Femur (tissue), 1 donor: Measurements from ENCODE around the gene SLC15A2.
"Not testable (repeated sequence)": the region's sequence is repeated elsewhere in the genome, so short reads cannot be mapped to it uniquely, and the experiment has no call there.

Experiments
- DNase-seq: peaks from one replicate; pipeline ENCODE4 v3.0.0-alpha.2; 2017

The SLC15A2 gene

DNA sequence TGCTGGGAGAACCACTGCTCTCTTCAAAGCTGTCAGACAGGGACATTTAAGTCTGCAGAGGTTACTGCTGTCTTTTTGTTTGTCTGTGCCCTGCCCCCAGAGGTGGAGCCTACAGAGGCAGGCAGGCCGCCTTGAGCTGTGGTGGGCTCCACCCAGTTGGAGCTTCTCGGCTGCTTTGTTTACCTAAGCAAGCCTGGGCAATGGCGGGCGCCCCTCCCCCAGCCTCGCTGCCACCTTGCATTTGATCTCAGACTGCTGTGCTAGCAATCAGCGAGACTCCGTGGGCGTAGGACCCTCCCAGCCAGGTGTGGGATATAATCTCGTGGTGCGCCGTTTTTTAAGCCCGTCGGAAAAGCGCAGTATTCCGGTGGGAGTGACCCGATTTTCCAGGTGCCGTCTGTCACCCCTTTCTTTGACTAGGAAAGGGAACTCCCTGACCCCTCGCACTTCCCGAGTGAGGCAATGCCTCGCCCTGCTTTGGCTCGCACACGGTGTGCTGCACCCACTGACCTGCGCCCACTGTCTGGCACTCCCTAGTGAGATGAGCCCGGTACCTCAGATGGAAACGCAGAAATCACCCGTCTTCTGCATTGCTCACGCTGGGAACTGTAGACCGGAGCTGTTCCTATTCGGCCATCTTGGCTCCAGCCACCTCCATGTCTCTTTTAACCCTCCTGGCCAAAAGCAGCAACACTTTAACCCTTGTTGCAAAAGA is 44.1 kb downstream of the SLC15A2 start:
- not testable (repeated sequence) for DNase-seq

DNA sequence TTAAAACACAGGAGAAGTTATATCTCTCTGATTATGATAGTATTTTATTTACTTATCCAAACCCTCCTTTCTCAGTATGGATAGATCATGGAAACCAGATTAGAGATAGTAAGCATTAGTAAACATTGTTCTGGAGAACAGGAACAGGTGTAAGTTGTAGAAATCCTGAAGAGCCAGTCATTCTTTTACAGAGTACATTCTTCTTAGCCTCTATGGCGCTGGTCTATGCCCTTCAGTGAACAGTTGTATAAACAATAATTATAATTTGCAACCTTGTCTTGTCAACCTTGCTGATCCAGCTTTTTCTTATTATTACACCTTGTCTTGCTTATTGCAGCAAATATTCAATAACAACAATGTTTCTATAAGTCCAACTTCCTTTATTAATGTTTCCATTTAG is 47.4 kb downstream of the SLC15A2 start:
- no peak for DNase-seq

DNA sequence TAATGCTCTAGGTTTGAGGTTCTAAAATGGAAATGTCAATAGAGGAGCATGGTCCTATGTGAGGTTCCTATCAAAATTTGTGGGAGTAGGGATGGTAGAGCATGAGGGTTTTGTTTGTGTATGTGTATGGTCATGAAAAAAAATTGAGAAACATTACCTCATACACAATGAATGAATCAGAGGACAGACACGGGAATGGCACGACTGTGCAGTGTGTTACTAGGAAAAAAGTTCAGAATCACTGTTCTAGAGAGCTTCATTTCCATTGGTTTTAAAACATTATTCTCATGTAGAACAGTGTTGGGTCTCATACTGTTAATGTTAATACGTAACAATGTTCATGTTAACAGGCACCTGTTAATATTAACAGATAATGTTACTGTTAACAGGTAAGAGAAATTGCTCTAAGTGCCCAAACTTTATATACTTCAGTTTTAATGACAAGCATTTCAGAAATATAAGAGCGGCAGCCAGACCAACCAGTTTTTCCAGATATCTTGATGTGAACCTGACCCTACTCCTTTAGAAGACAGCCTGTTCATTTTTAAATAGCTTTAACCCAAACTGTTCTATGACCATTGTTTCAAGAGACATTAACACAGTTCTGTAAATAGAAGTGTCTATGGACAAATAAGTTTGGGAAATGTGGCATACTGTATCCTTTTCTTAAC is 48.0 kb downstream of the SLC15A2 start:
- DNase-seq = no peak

- no peak for DNase-seq
Observed at GRCh38 chr3:121943431-121943830, 49.2 kb downstream of the SLC15A2 start.

DNA sequence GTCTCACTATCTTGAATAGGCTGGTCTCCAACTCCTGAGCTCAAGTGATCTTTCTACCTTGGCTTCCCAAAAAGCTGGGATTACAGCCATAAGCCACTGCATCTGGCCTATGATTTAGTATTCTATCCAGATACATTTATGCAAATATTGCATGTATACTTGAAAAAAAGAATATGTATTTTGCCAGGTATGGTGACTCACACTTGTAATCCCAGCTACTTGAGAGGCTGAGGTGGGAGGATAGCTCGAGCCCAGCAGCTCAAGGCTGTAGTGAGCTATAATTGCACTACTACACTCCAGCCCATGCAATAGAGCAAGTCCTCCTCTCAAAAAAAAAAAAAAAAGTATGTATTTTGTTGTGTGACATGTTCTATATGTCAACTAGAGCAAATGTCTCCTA is 54.4 kb downstream of the SLC15A2 start:
- no peak for DNase-seq

DNA sequence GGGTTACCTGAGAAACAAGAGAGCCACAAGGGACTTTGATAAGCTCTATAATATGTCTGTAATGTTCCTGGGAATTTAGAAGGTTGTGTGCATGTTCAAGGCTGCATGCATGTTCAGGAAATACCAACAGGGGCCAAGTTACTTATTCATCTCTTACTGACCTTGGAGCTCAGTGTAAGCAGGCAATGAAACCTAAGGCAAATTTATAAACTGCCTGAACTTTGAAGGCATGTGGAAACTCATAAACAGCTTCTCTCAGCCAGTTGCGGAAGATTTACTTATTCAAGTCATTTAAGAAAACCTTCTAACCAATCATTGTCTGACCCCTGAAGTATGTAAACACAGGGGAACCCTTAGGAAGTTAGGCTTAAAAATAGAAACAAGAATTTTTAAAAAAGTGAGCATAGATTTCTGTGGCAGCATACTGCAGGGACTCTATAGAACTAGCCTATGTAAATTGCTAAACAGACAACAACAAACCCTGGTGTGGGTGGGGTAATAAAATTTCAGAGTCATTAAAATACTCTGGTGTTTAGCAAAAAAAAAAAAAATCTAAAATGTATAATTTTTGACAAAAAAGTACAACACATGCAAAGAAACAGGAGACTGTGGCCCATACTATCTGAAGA is 57.2 kb downstream of the SLC15A2 start:
- DNase-seq = no peak

DNA sequence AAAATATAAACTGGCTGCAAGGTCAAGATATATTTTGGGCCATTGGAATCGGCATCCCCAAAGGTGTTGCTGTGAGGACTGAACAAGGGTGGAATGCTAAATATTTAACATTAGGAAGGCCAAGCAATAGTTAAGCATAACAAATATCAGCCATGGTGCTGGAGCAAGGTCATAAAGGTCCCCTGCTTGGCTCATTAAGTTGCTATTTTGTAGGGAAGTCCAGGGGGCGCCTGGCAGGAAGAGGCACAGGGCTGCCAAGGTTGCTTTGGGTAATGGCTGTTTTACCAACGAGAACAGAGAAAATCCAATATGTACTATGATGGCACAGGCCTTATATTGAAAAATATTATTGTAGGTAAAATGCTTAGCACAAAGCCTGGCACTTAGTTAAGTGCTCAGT is 62.2 kb downstream of the SLC15A2 start:
- DNase-seq = no peak

GRCh38 chr3:121957674-121958415 is 63.6 kb downstream of the SLC15A2 start:
- DNase-seq = no peak

DNA sequence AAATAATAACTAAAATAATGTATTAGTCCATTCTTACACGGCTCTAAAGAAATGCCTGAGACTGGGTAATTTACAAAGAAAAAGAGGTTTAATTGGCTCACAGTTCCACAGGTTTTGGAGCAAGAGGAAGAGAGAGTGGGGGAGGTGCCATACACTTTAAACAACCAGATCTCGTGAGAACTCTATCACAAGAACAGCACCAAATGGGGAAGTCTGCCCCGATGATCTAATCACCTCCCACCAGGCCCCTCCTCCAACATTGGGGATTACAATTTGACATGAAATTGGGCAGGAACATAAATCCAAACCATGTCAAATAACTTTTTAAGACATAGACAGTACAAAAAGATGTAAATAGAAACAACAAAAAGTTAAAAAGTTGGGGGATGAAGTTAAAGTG is 64.6 kb downstream of the SLC15A2 start:
- no peak for DNase-seq

DNA sequence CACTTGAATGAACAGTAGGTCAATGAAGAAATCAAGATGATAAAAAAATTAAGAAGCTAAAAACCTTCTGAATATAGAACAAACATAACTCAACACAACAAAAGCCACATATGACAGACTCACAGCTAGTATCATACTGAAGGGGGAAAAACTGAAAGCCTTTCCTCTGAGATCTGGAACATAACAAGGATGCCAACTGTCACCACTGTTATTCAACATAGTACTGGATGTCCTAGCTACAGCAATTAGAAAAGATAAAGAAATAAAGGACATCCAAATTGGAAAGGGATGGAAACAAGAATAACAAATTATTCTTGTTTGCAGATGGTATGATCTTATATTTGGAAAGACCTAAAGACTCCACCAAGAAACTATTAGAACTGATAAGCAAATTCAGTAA is 67.1 kb downstream of the SLC15A2 start:
- DNase-seq = no peak

GRCh38 chr3:121962443-121962842 is 68.2 kb downstream of the SLC15A2 start:
- no peak for DNase-seq

GRCh38 chr3:121963608-121964007 is 69.4 kb downstream of the SLC15A2 start:
- no peak for DNase-seq

- DNase-seq = no peak
Observed at GRCh38 chr3:121969631-121970030, 75.4 kb downstream of the SLC15A2 start.

DNA sequence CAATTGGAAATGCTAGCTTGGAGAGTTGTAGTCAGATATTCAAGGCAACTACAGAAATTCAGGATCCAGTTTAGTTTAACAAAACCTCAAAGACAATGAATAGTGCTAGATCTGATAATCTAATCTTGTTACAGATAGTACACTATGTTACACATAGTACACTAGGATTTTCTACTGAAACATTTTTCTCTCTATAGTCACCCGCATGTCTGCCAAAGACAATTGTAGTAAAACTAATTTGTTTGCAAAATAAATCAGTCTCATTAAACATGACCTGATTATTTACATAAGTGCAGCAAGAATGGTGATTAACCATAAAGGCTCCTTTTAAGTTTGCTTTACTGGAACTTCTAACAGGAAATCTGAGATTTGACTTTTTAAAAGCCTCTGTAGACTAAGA is 75.8 kb downstream of the SLC15A2 start:
- DNase-seq = no peak

GRCh38 chr3:121974601-121975111 is 80.5 kb downstream of the SLC15A2 start:
- DNase-seq = no peak

DNA sequence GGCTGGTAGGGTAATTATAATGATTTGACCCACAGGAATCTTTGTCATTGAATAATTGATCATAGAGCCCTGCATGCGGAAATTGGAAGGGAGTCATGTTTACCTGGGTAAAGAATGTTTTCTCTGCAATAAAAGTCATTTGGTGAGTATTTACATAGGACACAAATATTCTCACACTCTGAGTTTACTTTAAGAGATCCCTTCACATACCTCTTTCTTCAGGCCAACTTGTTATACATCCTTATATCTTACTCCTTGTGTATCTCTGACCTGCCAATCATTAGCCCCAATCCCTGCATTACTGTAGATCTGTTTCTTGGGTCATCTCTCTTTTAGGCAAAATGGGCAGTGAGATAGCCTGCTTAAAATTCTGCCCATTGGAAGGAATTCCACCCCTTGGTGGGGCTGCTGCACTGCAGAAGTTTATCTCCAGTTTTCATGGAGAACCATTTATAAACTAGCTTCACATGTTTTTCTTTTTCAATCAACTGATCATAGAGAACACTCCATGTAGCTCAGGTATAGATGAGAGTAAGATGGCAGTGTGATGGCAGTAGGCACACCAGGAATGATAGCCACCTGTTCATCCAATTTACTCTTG is 81.6 kb downstream of the SLC15A2 start:
- no peak for DNase-seq

GRCh38 chr3:121976727-121977126 is 82.5 kb downstream of the SLC15A2 start:
- no peak for DNase-seq

DNA sequence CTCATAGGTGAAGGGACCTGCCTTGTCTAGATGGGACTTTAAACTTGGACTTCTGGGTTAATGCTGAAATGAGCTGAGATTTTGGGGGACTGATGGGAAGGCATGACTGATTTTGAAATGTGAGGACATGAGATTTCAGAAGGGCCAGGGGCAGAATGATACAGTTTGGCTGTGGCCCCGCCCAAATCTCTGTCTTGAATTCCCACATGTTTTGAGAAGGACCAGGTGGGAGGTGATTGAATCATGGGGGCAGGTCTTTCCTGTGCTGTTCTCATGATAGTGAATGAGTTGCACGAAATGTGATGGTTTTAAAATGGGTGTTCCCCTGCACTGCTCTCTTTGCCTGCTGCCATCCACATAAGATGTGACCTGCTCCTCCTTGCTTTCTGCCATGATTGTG is 85.0 kb downstream of the SLC15A2 start:
- no peak for DNase-seq

DNA sequence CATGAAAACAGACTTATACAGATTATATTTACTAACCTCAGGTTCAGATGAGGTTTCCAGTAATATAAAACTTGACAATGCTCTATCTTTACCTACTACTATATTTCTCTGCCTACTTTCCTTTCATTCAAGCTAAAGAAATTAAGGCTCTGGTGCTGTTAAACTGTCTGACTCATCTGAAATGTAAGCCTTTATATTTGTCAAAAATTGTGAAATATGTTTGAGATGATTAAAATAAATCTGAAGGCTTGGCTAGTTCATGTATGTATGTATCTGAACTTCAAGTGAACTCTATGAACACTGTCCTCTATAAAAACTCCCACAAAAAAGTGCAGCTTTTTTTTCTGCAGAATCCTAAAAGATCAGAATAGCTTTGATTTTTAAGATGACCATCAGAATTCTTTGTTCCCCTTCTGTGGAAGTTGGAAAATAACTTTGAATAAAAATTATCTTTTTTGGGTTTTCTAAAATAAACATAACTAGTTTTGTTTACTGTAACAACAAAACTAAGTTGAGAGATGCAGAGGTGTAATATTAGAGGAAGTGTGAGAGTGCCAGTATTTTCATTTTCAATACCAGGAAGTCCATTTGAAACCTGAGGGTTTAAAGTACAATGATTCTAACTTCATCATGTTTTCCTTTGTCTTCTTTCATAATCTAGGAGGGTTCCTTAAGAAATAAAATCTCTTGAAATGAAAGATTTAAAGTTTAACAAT is 85.7 kb downstream of the SLC15A2 start:
- no peak for DNase-seq

DNA sequence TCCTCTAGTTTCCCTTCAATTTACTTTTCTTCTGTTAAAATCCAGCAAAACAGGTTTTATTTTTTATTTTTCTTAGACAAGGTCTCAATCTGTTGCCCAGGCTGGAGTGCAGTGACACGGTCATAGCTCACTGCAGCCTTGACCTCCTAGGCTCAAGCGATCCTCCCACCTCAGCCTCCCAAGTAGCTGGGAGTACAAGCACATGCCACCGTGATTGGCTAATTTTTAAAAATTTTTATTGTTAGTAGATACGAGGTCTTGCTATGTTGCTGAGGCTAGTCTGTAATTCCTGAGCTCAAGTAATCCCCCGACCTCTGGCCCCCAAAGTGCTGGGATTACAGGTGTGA is 86.2 kb downstream of the SLC15A2 start:
- DNase-seq = no peak

GRCh38 chr3:121981473-121981872 is 87.3 kb downstream of the SLC15A2 start:
- no peak for DNase-seq

DNA sequence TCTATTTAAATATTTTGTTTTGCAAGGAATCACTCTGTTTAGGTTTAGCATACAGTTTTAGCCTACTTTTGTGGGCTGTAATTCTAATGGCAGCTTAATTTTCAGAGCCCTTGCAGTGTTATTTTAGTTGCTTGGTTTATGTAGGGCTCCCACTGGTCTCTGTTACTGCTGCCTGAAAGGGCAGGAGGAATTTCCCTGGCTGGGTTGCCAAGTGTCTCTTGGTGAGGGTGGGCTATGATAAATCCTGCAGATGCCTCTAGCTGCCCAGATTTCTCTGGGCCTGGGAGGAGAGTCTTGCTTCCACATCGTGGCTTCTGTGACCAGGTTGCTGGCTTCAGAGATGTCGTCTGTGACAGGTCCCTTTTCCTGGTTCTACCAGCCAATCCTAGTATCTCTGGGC is 91.6 kb downstream of the SLC15A2 start:
- no peak for DNase-seq
